ENCODE data around the gene ALDH3A2.
A peak's percentile ranks its signal among the peaks of the same experiment; 100 is the strongest.

The ALDH3A2 gene

DNA sequence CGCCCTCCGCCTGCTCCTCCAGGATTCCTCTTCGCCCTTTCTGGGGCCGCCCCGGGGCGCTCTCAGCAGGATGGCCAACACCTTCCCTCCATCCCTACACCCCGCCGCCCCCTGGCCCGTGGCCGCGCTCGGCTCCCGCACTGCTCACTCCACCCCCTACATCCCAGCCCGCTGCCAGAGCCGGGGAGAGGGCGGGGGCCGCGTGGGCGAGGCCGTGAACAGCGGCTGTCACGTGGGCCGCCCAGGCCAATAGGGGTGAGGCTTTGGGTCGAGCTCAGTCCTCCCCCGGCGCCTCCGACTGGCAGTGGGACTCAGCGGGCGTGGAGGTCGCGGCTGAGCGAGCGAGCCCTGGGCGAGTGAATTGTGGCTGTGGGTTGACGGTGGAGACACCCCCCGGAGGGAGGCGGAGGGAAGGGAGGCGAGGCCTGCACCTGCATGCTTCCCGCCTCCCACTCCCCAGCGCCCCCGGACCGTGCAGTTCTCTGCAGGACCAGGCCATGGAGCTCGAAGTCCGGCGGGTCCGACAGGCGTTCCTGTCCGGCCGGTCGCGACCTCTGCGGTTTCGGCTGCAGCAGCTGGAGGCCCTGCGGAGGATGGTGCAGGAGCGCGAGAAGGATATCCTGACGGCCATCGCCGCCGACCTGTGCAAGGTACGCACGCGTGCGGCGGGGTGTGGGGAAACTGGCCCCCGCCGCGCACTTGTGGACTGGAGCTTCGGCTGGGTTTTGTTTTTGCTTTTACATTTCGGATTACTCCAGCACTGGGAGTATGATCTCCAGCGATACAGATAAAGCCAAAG, at the start of gene ALDH3A2:
TSS of gene ALDH3A2 (plus strand) at position 277 of the 799 bp plus-strand sequence. CDS start at position 498, 221 bp downstream.
- H2AFZ ChIP-seq (ENCODE audit: low read depth): peak within 1 kb of the TSS; percentile 91
- TF ChIP-seq CTCF (conservative IDR thresholded peaks at IDR 0.05; ENCODE audit: low read depth, low read length): no peak
- H3K9ac ChIP-seq: peak within 1 kb of the TSS; percentile 91
- H3K27ac ChIP-seq: peak within 1 kb of the TSS; percentile 89
- peak within 1 kb of the TSS; percentile 92 for H3K4me2 ChIP-seq
- H3K79me2 ChIP-seq (ENCODE audit: insufficient read depth, low read depth): peaks cover 22% of the 10 kb centered on the region; the same call in 1 of the 2 replicates
- H3K27me3 ChIP-seq (ENCODE audit: insufficient read depth, low read depth): no peaks in the 10 kb centered on the region
- H3K4me3 ChIP-seq (IDR thresholded peaks at IDR 0.05; ENCODE audit: insufficient read depth, low read depth, low read length): no peak within 1 kb of the TSS
- no peaks in the 10 kb centered on the region for H3K36me3 ChIP-seq (ENCODE audit: insufficient read depth)
- H4K20me1 ChIP-seq (ENCODE audit: insufficient read depth): no peaks in the 10 kb centered on the region
- peaks cover 32% of the 10 kb centered on the region for H3K4me1 ChIP-seq (ENCODE audit: low read depth, poor library complexity, severe bottlenecking)

- Histone ChIP-seq H3K9ac (no peak overlapping the region), H3K27ac (no peak overlapping the region), H3K4me1 (ENCODE audit: low read depth, poor library complexity, severe bottlenecking) (no peaks in the 10 kb centered on the region), H3K79me2 (ENCODE audit: insufficient read depth, low read depth) (no peaks in the 10 kb centered on the region), H3K36me3 (ENCODE audit: insufficient read depth) (no peaks in the 10 kb centered on the region), H3K27me3 (ENCODE audit: insufficient read depth, low read depth) (no peaks in the 10 kb centered on the region), H2AFZ (ENCODE audit: low read depth) (no peak overlapping the region), H3K4me3 (IDR thresholded peaks at IDR 0.05; ENCODE audit: insufficient read depth, low read depth, low read length) (no peak overlapping the region), H4K20me1 (ENCODE audit: insufficient read depth) (no peaks in the 10 kb centered on the region), H3K4me2 (no peak overlapping the region)
- no peak for TF ChIP-seq CTCF (conservative IDR thresholded peaks at IDR 0.05; ENCODE audit: low read depth, low read length)
Observed at GRCh38 chr17:19610311-19610710, 38.2 kb upstream of the ALDH3A2 start.

GRCh38 chr17:19610879-19611278, 37.7 kb upstream of the ALDH3A2 start:
- TF ChIP-seq CTCF (conservative IDR thresholded peaks at IDR 0.05; ENCODE audit: low read depth, low read length): no peak
- H3K4me1 ChIP-seq (ENCODE audit: low read depth, poor library complexity, severe bottlenecking): no peaks in the 10 kb centered on the region
- H3K79me2 ChIP-seq (ENCODE audit: insufficient read depth, low read depth): no peaks in the 10 kb centered on the region
- H4K20me1 ChIP-seq (ENCODE audit: insufficient read depth): no peaks in the 10 kb centered on the region
- no peak overlapping the region for H3K9ac ChIP-seq
- H3K27ac ChIP-seq: no peak overlapping the region
- H3K36me3 ChIP-seq (ENCODE audit: insufficient read depth): no peaks in the 10 kb centered on the region
- no peaks in the 10 kb centered on the region for H3K27me3 ChIP-seq (ENCODE audit: insufficient read depth, low read depth)
- no peak overlapping the region for H3K4me3 ChIP-seq (IDR thresholded peaks at IDR 0.05; ENCODE audit: insufficient read depth, low read depth, low read length)
- H3K4me2 ChIP-seq: no peak overlapping the region
- no peak overlapping the region for H2AFZ ChIP-seq (ENCODE audit: low read depth)

GRCh38 chr17:19613979-19614378, 34.6 kb upstream of the ALDH3A2 start:
- no peak overlapping the region for H2AFZ ChIP-seq (ENCODE audit: low read depth)
- H3K36me3 ChIP-seq (ENCODE audit: insufficient read depth): no peaks in the 10 kb centered on the region
- no peak overlapping the region for H3K9ac ChIP-seq
- H3K79me2 ChIP-seq (ENCODE audit: insufficient read depth, low read depth): no peaks in the 10 kb centered on the region
- H3K27me3 ChIP-seq (ENCODE audit: insufficient read depth, low read depth): no peaks in the 10 kb centered on the region
- H3K4me1 ChIP-seq (ENCODE audit: low read depth, poor library complexity, severe bottlenecking): no peaks in the 10 kb centered on the region
- TF ChIP-seq CTCF (conservative IDR thresholded peaks at IDR 0.05; ENCODE audit: low read depth, low read length): no peak
- no peak overlapping the region for H3K4me3 ChIP-seq (IDR thresholded peaks at IDR 0.05; ENCODE audit: insufficient read depth, low read depth, low read length)
- no peak overlapping the region for H3K4me2 ChIP-seq
- no peaks in the 10 kb centered on the region for H4K20me1 ChIP-seq (ENCODE audit: insufficient read depth)
- no peak overlapping the region for H3K27ac ChIP-seq

Measured in KMS-11 (cell line).